Transverse colon (tissue), 4 donors: Measurements from ENCODE around the gene WNT4. TPM values are rescaled to one million over a fixed set of nuclear protein-coding genes. Genes with fewer than 3 reads are reported as not detected.

Experiments used
- DNase-seq: peaks from one replicate; pipeline ENCODE4 v3.0.0-alpha.2; 2019
- H3K27ac ChIP-seq, 4 donors: fragments of 200-600 bp; sonication (generic); 2 replicates each; pipeline ENCODE4 v1.5.1; 2016 to 2018; ENCODE audit warnings: inconsistent platforms in 4 of 4
- H3K27me3 ChIP-seq: fragments of 200-600 bp; sonication (generic); 2 replicates; pipeline ENCODE4 v1.5.1; 2017; ENCODE audit warnings: inconsistent platforms
- H3K36me3 ChIP-seq, 4 donors: fragments of 200-600 bp; sonication (generic); 2 replicates each; pipeline ENCODE4 v1.5.1; 2017 to 2019; ENCODE audit warnings: inconsistent platforms in 4 of 4
- H3K4me1 ChIP-seq, 4 donors: fragments of 200-600 bp; sonication (generic); 2 replicates each; pipeline ENCODE4 v1.5.1; 2017 to 2020; ENCODE audit warnings: inconsistent platforms in 4 of 4
- H3K4me3 ChIP-seq, 4 donors: fragments of 200-600 bp; sonication (generic); 1 replicate in 1 of 4; 2 replicates in 3 of 4; pipeline versions ENCODE4 v1.5.1 to v1.6.1; 2017 to 2019; ENCODE audit warnings: inconsistent platforms in 4 of 4
- H3K9me3 ChIP-seq, 2 donors: fragments of 200-600 bp; sonication (generic); 2 replicates each; pipeline ENCODE4 v1.5.1; 2017 to 2019; ENCODE audit warnings: inconsistent platforms in 2 of 2
- CTCF ChIP-seq, 5 experiments: fragments of 200-600 bp in 3 of 5; fragments of 450-650 bp in 2 of 5; sonication (generic) in 3 of 5; IDR thresholded peaks; 1 replicate in 2 of 5; 2 replicates in 3 of 5; pipeline ENCODE4 v1.5.1; 2016 to 2017; ENCODE audit warnings: antibody characterized with exemption in 5 of 5, inconsistent platforms in 3 of 5, mild to moderate bottlenecking in 2 of 5, moderate library complexity in 1 of 5
- EP300 ChIP-seq: sonication (generic); formaldehyde crosslinking; IDR thresholded peaks from one replicate; pipeline ENCODE4 v1.6.1; 2017; ENCODE audit warnings: antibody characterized with exemption, low read depth
- POLR2A ChIP-seq: fragments of 450-650 bp; IDR thresholded peaks from one replicate; pipeline ENCODE4 v1.6.1; 2016; ENCODE audit warnings: antibody characterized with exemption, mild to moderate bottlenecking, moderate library complexity
- POLR2AphosphoS5 ChIP-seq, 3 donors: sonication (generic); formaldehyde crosslinking; IDR thresholded peaks; one replicate each; pipeline ENCODE4 v1.6.1; 2016; ENCODE audit warnings: antibody characterized with exemption in 3 of 3
- WGBS, 2 donors: methylation state at CpG; one replicate each; pipeline ENCODE4 v1.1.5; 2018; ENCODE audit warnings: low coverage in 1 of 2; 5-methylcytosine and 5-hydroxymethylcytosine counted together
- in situ Hi-C, 4 donors: fragments of 200-750 bp; cut with MboI; loops; one replicate each; pipeline versions ENCODE4 v1.15.0 to v1.15.1; 2017; ENCODE audit warnings: low sequenced_read_pairs in 3 of 4, low pct_ligation_motif_present in 1 of 4, low pct_unique_long_range_greater_than_20kb in 1 of 4
- intact Hi-C: fragments of 100-400 bp; cut with DNase I; formaldehyde crosslinking; loops from one replicate; pipeline ENCODE4 v1.15.1; 2023; ENCODE audit warnings: low total_unique reads
- total RNA-seq, 4 donors: library from RNA; depleted of rRNA; stranded (reverse); fragments of >200 nt; gene quantifications; one replicate each; pipeline ENCODE4 v1.1.0, GENCODE V29; 2016

The WNT4 gene
- total RNA-seq, 4 donors from 2014 or later: 0.82 to 3.0 (median 2.1) TPM; not detected in 1

- intact Hi-C loops (no loop called here), in situ Hi-C loops (no loop called here)
- Histone ChIP-seq H3K9me3 (no peaks in the 10 kb centered on the region), H3K36me3 (peaks cover 0 to 29% (median 8%) of the 10 kb centered on the region in 4 donors), H3K4me1 (peaks cover 0 to 20% (median 7%) of the 10 kb centered on the region in 4 donors), H3K27me3 (no peaks in the 10 kb centered on the region), H3K4me3 (no peak overlapping the region), H3K27ac (no peak overlapping the region)
- WGBS, 2 donors: 92% methylated on average over 3 of the region's 3 CpGs; no CpG with 5 or more reads in 1 of the 2 donors
- TF ChIP-seq CTCF (IDR thresholded peaks at IDR 0.05) (no peak), EP300 (no peak), POLR2A (no peak), POLR2AphosphoS5 (IDR thresholded peaks at IDR 0.05) (no peak)
- no peak for DNase-seq
These were observed 42.7 kb downstream of the WNT4 start for GRCh38 chr1:22100168-22100567.

GRCh38 chr1:22098752-22099151 is 44.1 kb downstream of the WNT4 start:
- Histone ChIP-seq H3K4me3 (no peak overlapping the region), H3K27me3 (no peaks in the 10 kb centered on the region), H3K27ac (no peak overlapping the region), H3K9me3 (no peaks in the 10 kb centered on the region), H3K4me1 (peaks cover 0 to 18% (median 7%) of the 10 kb centered on the region in 4 donors), H3K36me3 (peaks cover 0 to 29% (median 9%) of the 10 kb centered on the region in 4 donors)
- DNase-seq: no peak
- no peak for TF ChIP-seq POLR2AphosphoS5 (IDR thresholded peaks at IDR 0.05)
- no peak for TF ChIP-seq EP300
- TF ChIP-seq POLR2A: no peak
- no peak for TF ChIP-seq CTCF (IDR thresholded peaks at IDR 0.05)
- in situ Hi-C loops (no loop called here), intact Hi-C loops (no loop called here)
- 89 to 100% methylated on average over 2 to 10 of the region's 10 CpGs for WGBS, 2 donors

- WGBS, 2 donors: 82 to 85% methylated on average over 3 of the region's 3 CpGs
- intact Hi-C loops: no loop called here
- Histone ChIP-seq H3K9me3 (no peaks in the 10 kb centered on the region), H3K4me3 (no peak overlapping the region), H3K27me3 (no peaks in the 10 kb centered on the region), H3K27ac (no peak overlapping the region), H3K36me3 (peaks cover 0 to 39% (median 9%) of the 10 kb centered on the region in 4 donors), H3K4me1 (peaks cover 0 to 13% (median 4%) of the 10 kb centered on the region in 4 donors)
- in situ Hi-C loops: no loop called here
- no peak for TF ChIP-seq POLR2AphosphoS5 (IDR thresholded peaks at IDR 0.05)
- TF ChIP-seq CTCF (IDR thresholded peaks at IDR 0.05): no peak
- no peak for TF ChIP-seq EP300
- TF ChIP-seq POLR2A: no peak
- DNase-seq: no peak
These were observed 46.4 kb downstream of the WNT4 start for GRCh38 chr1:22096463-22096862.

- no peaks in the 10 kb centered on the region for H3K27me3 ChIP-seq
- 75 to 90% methylated on average over 2 to 5 of the region's 5 CpGs for WGBS, 2 donors
- TF ChIP-seq POLR2A: no peak
- TF ChIP-seq POLR2AphosphoS5 (IDR thresholded peaks at IDR 0.05): no peak
- TF ChIP-seq EP300: no peak
- TF ChIP-seq CTCF (IDR thresholded peaks at IDR 0.05): no peak
- in situ Hi-C loops (no loop called here), intact Hi-C loops (no loop called here)
- H3K4me3 ChIP-seq: no peak overlapping the region
- H3K4me1 ChIP-seq: peaks cover 0 to 13% (median 4%) of the 10 kb centered on the region in 4 donors
- no peaks in the 10 kb centered on the region for H3K9me3 ChIP-seq
- H3K27ac ChIP-seq: no peak overlapping the region
- peaks cover 0 to 39% (median 9%) of the 10 kb centered on the region in 4 donors for H3K36me3 ChIP-seq
- no peak for DNase-seq
These were observed 46.9 kb downstream of the WNT4 start for GRCh38 chr1:22096036-22096435.
